ENCODE results near the gene CLASRP.
A peak's percentile ranks its signal among the peaks of the same experiment; 100 is the strongest.

Gene CLASRP

DNA sequence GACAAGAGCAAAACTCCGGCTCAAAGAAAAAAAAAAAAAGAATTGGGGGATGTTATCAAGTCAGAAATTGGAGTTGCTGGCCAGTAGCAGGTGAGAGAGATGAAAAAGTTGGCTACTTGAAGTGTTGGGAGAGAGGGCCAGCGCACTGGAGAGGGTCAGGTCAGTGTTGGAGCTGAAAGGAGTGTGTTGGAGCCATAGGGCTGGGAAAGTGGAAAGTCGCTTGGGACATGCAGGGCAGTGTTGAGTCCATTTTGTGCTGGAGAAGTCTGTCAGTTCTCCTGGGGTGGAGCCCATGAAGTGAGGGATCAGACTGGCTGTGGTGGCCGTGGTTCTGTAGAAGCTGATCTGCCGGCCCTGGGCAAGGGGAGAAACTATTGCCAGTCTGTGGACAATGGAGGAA, 55.9 kb downstream of the CLASRP start:
- Histone ChIP-seq H3K9ac (ENCODE audit: low read length) (peak overlapping the region; percentile 84), H3K27ac (ENCODE audit: low read depth, low read length) (no peak overlapping the region), H3F3A (ENCODE audit: insufficient read depth) (peaks cover 11% of the 10 kb centered on the region), H4K20me1 (ENCODE audit: low read depth, low read length) (no peaks in the 10 kb centered on the region; the same call in 1 of the 2 replicates), H3K4me3 (ENCODE audit: insufficient read depth, low read length, poor library complexity, severe bottlenecking) (peak overlapping the region; percentile 71), H2AFZ (ENCODE audit: low read depth, low read length, severe bottlenecking) (no peak overlapping the region), H3K79me2 (ENCODE audit: insufficient read depth, low read length) (peaks cover 67% of the 10 kb centered on the region), H3K4me2 (ENCODE audit: low read depth, low read length, poor library complexity, severe bottlenecking) (peak overlapping the region; percentile 89), H3K36me3 (ENCODE audit: low read length) (peaks cover 14% of the 10 kb centered on the region), H3K27me3 (ENCODE audit: low read length) (no peaks in the 10 kb centered on the region), H3K9me2 (replicated peaks; ENCODE audit: insufficient read depth, low read length) (no peaks in the 10 kb centered on the region), H3K9me3 (ENCODE audit: insufficient read depth, low read length) (peaks cover 5% of the 10 kb centered on the region; the same call in 1 of the 2 replicates)
- TF ChIP-seq, protein P1, sequence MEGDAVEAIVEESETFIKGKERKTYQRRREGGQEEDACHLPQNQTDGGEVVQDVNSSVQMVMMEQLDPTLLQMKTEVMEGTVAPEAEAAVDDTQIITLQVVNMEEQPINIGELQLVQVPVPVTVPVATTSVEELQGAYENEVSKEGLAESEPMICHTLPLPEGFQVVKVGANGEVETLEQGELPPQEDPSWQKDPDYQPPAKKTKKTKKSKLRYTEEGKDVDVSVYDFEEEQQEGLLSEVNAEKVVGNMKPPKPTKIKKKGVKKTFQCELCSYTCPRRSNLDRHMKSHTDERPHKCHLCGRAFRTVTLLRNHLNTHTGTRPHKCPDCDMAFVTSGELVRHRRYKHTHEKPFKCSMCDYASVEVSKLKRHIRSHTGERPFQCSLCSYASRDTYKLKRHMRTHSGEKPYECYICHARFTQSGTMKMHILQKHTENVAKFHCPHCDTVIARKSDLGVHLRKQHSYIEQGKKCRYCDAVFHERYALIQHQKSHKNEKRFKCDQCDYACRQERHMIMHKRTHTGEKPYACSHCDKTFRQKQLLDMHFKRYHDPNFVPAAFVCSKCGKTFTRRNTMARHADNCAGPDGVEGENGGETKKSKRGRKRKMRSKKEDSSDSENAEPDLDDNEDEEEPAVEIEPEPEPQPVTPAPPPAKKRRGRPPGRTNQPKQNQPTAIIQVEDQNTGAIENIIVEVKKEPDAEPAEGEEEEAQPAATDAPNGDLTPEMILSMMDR (IDR thresholded peaks at IDR 0.05; ENCODE audit: insufficient read depth, low read length, poor library complexity, severe bottlenecking), result no peak
- TF ChIP-seq EZH2phosphoT487 (conservative IDR thresholded peaks at IDR 0.05; ENCODE audit: low read length), result no peak

DNA sequence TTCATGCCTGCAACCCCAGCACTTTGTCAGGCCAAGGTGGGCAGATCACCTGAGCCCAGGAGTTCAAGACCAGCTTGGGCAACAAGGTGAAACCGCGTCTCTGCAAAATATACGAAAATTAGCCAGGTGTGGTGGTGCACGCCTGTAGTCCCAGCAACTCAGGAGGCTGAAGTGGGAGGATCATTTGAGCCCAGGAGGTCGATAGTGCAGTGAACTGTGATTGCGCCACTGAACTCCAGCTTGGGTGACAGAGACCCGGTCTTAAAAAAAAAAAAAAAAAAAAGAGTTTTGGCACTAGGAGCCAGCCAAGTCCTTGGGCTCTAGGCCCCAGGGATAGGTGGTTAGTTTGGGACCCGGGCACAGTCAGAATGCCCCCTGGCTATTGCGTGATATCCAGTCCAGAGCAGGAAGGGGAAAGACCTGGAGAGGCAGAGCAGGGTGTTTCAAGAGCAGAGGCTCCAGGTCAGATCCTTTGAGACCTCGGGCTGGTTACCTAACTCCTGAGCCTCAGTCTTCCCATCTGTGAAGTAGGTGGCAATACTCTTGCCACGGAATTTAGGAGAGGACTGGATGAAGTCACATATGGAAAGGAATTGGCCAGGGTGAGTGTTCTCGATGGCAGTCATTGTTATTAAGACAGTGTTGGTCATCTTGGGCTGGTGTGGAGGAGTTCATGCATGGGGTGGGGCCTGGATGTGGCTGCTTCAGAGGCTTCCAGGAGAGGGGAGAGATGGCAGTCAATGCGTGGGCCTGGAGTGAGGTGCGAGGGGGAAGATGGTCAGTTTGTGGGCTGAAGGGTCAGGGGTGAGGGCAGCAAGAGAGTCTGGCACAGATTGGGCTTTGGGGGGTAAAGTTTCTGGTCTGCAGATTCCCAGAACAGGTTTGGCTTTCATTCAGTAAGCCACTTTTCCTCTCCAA, 56.9 kb downstream of the CLASRP start:
- peaks cover 11% of the 10 kb centered on the region for H3F3A ChIP-seq (ENCODE audit: insufficient read depth)
- no peaks in the 10 kb centered on the region for H3K9me2 ChIP-seq (replicated peaks; ENCODE audit: insufficient read depth, low read length)
- H3K4me3 ChIP-seq (ENCODE audit: insufficient read depth, low read length, poor library complexity, severe bottlenecking), result no peak overlapping the region
- H3K9me3 ChIP-seq (ENCODE audit: insufficient read depth, low read length), result peaks cover 5% of the 10 kb centered on the region; the same call in 1 of the 2 replicates
- H3K4me2 ChIP-seq (ENCODE audit: low read depth, low read length, poor library complexity, severe bottlenecking), result no peak overlapping the region
- H2AFZ ChIP-seq (ENCODE audit: low read depth, low read length, severe bottlenecking), result no peak overlapping the region
- peaks cover 7% of the 10 kb centered on the region for H3K36me3 ChIP-seq (ENCODE audit: low read length)
- peaks cover 77% of the 10 kb centered on the region for H3K79me2 ChIP-seq (ENCODE audit: insufficient read depth, low read length)
- TF ChIP-seq, protein P1 (IDR thresholded peaks at IDR 0.05; ENCODE audit: insufficient read depth, low read length, poor library complexity, severe bottlenecking), result no peak
- no peak for TF ChIP-seq EZH2phosphoT487 (conservative IDR thresholded peaks at IDR 0.05; ENCODE audit: low read length)
- no peaks in the 10 kb centered on the region; the same call in 1 of the 2 replicates for H4K20me1 ChIP-seq (ENCODE audit: low read depth, low read length)
- no peak overlapping the region for H3K9ac ChIP-seq (ENCODE audit: low read length)
- no peak overlapping the region for H3K27ac ChIP-seq (ENCODE audit: low read depth, low read length)
- no peaks in the 10 kb centered on the region for H3K27me3 ChIP-seq (ENCODE audit: low read length)

DNA sequence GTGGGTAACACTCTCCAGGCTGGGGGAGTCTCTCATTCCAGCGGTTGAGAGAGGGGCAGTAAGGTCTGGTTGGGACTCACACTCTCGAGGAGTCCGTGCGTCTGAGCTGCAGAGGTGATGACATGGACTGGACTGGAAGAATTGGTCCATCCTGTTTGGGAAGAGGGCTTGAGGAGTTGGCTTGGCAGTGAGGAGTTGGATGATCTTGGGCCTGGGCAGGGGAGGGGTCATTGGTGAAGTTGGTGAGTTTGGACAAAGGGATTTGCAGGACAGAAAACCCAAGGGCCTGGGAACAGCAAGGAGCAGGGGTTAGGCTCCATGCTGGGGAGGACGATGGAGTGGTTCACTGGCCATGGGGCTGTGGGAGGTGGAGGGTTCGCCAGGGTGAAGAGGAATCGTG, 57.9 kb downstream of the CLASRP start:
- Histone ChIP-seq H3K9me3 (ENCODE audit: insufficient read depth, low read length) (no peaks in the 10 kb centered on the region), H3K9ac (ENCODE audit: low read length) (no peak overlapping the region), H3K27me3 (ENCODE audit: low read length) (no peaks in the 10 kb centered on the region), H4K20me1 (ENCODE audit: low read depth, low read length) (no peaks in the 10 kb centered on the region; the same call in 1 of the 2 replicates), H3F3A (ENCODE audit: insufficient read depth) (peaks cover 4% of the 10 kb centered on the region), H3K4me3 (ENCODE audit: insufficient read depth, low read length, poor library complexity, severe bottlenecking) (no peak overlapping the region), H3K79me2 (ENCODE audit: insufficient read depth, low read length) (peaks cover 87% of the 10 kb centered on the region), H2AFZ (ENCODE audit: low read depth, low read length, severe bottlenecking) (no peak overlapping the region), H3K36me3 (ENCODE audit: low read length) (no peaks in the 10 kb centered on the region), H3K9me2 (replicated peaks; ENCODE audit: insufficient read depth, low read length) (no peaks in the 10 kb centered on the region), H3K27ac (ENCODE audit: low read depth, low read length) (no peak overlapping the region), H3K4me2 (ENCODE audit: low read depth, low read length, poor library complexity, severe bottlenecking) (no peak overlapping the region)
- no peak for TF ChIP-seq EZH2phosphoT487 (conservative IDR thresholded peaks at IDR 0.05; ENCODE audit: low read length)
- TF ChIP-seq, protein P1 (IDR thresholded peaks at IDR 0.05; ENCODE audit: insufficient read depth, low read length, poor library complexity, severe bottlenecking), result no peak

Measured in SU-DHL-6 (cell line).